ENCODE measurements around the gene LYAR. TPM values are rescaled to one million over a fixed set of nuclear protein-coding genes. Genes with fewer than 3 reads are reported as not detected.

Gene LYAR, protein sequence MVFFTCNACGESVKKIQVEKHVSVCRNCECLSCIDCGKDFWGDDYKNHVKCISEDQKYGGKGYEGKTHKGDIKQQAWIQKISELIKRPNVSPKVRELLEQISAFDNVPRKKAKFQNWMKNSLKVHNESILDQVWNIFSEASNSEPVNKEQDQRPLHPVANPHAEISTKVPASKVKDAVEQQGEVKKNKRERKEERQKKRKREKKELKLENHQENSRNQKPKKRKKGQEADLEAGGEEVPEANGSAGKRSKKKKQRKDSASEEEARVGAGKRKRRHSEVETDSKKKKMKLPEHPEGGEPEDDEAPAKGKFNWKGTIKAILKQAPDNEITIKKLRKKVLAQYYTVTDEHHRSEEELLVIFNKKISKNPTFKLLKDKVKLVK
- total RNA-seq: 11.3 TPM
- 10 to 100 TPM; 13.1 to 19.3 (median 15.4) TPM for polyA plus RNA-seq (ENCODE audit: insufficient read depth in 1 of 8, insufficient read length in 8 of 8, low replicate concordance in 1 of 8)
- long read RNA-seq, donor 1: 0 reads
- long read RNA-seq, donor 2: 0 reads
- long read RNA-seq, donor 3, partial matches to known transcripts: 0 of 2 reads
- long read RNA-seq, donor 3, other reads (novel, unspliced or antisense): 0 of 2 reads
- long read RNA-seq, donor 4: 0 reads
- long read RNA-seq, donor 5, transcript LYAR-201 (10 exons, 1,569 nt): major isoform, 7 of 8 reads
- long read RNA-seq, donor 5, partial matches to known transcripts: 0 of 8 reads
- long read RNA-seq, donor 5, other reads (novel, unspliced or antisense): 0 of 8 reads
- long read RNA-seq, donor 6, partial matches to known transcripts: 0 of 3 reads
- long read RNA-seq, donor 6, other reads (novel, unspliced or antisense): 0 of 3 reads
- long read RNA-seq, donor 7, partial matches to known transcripts: 0 of 4 reads
- long read RNA-seq, donor 7, other reads (novel, unspliced or antisense): 0 of 4 reads
- long read RNA-seq, donor 8, partial matches to known transcripts: 0 of 1 reads
- long read RNA-seq, donor 8, other reads (novel, unspliced or antisense): 0 of 1 reads
- long read RNA-seq, donor 9, partial matches to known transcripts: 0 of 3 reads
- long read RNA-seq, donor 9, other reads (novel, unspliced or antisense): 0 of 3 reads
- long read RNA-seq, donor 10, partial matches to known transcripts: 0 of 4 reads
- long read RNA-seq, donor 10, other reads (novel, unspliced or antisense): 0 of 4 reads
- long read RNA-seq, donor 11, partial matches to known transcripts: 0 of 1 reads
- long read RNA-seq, donor 11, other reads (novel, unspliced or antisense): 0 of 1 reads

DNA sequence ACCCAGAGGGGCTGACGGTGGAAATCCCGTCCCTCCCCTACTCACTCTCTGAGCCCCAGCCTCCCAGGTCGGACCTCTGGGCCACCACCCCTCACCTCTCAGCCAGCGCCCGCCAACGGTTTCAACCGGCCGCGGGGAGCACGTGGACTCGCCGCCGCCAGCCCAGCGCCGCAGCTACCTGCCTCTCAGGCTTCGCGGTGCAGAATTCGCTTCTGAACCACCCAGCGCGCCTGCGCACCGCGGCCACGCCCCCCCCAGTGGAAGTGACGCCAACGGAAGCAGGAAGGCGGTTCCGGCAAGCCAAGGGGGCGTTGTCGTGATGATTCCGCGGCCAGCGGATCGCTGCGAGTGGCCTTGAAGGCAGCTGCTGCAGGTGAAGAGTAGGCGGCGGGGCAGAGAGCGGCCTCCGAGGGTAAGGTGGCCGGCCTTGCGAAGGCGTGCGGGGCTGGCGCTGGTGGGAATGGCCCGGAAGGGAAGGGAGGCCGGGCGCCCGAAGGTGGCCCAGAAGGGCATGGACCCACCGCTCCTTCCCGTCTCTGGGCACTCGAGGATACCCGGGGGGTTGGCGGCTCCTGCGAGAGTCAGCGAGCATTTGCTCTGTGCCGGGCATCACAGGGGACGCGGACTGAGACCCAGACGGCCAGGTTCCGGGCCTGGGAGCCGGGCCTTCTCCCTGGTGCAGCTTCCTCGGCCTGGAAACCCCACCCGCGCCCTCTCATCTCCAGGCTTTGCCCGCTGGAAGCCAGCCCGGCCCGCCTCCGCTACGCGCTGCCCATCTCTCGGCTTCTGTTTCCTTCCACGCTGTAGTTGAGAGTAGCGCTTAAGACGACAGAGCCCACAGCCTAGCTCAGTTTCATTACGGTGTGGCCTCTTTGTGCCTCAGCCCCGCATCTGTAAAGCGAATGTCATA is at the start of gene LYAR, which contains the start of gene ZBTB49:
Gene LYAR (minus strand): TSS at position 214 of the 910 bp plus-strand sequence. CDS start 6,412 bp downstream, outside the sequence.
Gene ZBTB49 (plus strand): TSS at position 311 of the 910 bp plus-strand sequence. CDS start 9,695 bp downstream, outside the sequence.
- H3K4me1 ChIP-seq (ENCODE audit: control insufficient read depth, insufficient read depth, low read length): peaks cover 19% of the 10 kb centered on the region
- H3K9me3 ChIP-seq (replicated peaks; ENCODE audit: control insufficient read depth, low read depth, low read length): no peaks in the 10 kb centered on the region
- under 1% methylated on average over 74 of the region's 77 CpGs for WGBS (ENCODE audit: insufficient coverage)
- peaks cover 15% of the 10 kb centered on the region for H3K36me3 ChIP-seq (ENCODE audit: control insufficient read depth, insufficient read depth, low read length)
- DNase-seq: peak; percentile 96
- peak within 1 kb of the TSS; percentile 87 for H3K27ac ChIP-seq (ENCODE audit: low read length)
- H3K27me3 ChIP-seq (ENCODE audit: control insufficient read depth, insufficient read depth, low read length): peaks cover 3% of the 10 kb centered on the region
- peak within 1 kb of the TSS; percentile 97 for H3K4me3 ChIP-seq (ENCODE audit: low read length)

DNA sequence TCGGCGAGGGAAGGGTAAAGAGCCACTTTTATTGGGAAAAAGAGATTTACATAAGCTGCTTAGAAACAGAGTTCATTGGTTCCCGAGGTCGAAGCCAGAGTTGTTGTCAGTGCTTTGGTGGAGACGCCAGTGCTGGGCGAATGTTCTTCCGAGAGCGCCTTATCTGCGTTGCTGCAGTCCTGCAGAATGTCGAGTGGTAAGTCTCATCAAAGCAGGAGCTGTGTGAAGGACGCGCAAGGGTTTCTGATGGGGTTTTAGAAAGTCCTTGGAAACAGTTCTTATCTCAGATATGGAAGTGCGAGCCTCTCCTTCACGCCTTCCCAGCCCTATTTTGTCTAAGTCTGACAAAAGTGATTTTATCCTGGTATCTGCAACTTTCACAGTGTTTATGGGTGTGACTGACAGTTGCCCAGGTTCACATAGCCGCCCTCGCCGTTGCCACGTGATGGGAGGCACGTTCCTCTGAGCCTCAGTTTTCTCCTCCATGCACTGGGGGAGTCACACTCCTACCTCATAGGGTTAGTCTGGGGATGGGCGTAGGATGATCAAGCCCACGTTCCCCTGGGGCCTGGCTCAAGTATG is 49.6 kb upstream of the LYAR start:
- no peak overlapping the region for H3K27ac ChIP-seq (ENCODE audit: low read length)
- no peak for DNase-seq
- 35% methylated on average over 13 of the region's 21 CpGs for WGBS (ENCODE audit: insufficient coverage)
- H3K4me1 ChIP-seq (ENCODE audit: control insufficient read depth, insufficient read depth, low read length): no peaks in the 10 kb centered on the region
- H3K9me3 ChIP-seq (replicated peaks; ENCODE audit: control insufficient read depth, low read depth, low read length): no peaks in the 10 kb centered on the region
- H3K27me3 ChIP-seq (ENCODE audit: control insufficient read depth, insufficient read depth, low read length): peaks cover 5% of the 10 kb centered on the region
- H3K4me3 ChIP-seq (ENCODE audit: low read length): no peak overlapping the region
- H3K36me3 ChIP-seq (ENCODE audit: control insufficient read depth, insufficient read depth, low read length): no peaks in the 10 kb centered on the region

DNA sequence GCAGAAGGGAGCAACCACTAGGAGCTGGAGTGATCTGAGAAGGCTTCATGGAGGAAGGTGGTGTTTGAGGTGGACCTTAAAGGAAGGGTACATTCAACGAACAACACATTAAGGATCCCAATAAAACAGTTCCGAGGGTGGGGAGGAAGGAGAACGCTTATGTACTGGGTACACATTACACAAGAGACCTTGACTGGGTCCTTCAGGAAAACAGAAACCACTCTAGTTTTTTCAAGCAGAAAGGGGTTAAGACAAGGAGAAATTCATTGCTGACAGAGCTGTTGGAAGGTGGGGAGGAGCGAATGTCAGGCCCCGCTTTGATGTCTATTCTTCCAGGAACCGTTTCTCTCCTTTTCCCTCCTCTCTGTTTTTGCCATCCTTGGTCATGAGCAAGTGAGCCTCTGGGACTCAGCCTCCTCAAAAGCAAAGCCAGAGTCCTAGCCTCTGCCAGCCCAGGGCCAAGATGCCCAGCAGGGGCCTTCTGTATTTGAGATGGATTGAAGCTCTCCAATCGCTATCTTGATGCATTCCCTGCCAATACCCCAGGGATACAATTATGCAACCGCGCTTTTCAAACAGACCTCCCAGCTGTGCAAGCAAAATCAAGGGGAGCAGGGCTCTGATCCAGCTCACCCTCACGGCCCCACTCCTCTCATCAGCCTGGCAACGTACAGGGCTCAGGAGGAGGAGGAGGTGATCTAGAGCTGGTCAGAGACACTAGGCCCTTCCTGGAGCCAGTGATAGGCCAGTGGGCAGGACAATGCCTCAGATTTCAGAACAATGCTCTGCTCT is 48.5 kb upstream of the LYAR start:
- Histone ChIP-seq H3K4me3 (ENCODE audit: low read length) (no peak overlapping the region), H3K4me1 (ENCODE audit: control insufficient read depth, insufficient read depth, low read length) (no peaks in the 10 kb centered on the region), H3K27ac (ENCODE audit: low read length) (no peak overlapping the region), H3K36me3 (ENCODE audit: control insufficient read depth, insufficient read depth, low read length) (no peaks in the 10 kb centered on the region), H3K27me3 (ENCODE audit: control insufficient read depth, insufficient read depth, low read length) (peaks cover 2% of the 10 kb centered on the region), H3K9me3 (replicated peaks; ENCODE audit: control insufficient read depth, low read depth, low read length) (no peaks in the 10 kb centered on the region)
- no peak for DNase-seq
- no CpG with 5 or more reads among the region's 11 CpGs for WGBS (ENCODE audit: insufficient coverage)

DNA sequence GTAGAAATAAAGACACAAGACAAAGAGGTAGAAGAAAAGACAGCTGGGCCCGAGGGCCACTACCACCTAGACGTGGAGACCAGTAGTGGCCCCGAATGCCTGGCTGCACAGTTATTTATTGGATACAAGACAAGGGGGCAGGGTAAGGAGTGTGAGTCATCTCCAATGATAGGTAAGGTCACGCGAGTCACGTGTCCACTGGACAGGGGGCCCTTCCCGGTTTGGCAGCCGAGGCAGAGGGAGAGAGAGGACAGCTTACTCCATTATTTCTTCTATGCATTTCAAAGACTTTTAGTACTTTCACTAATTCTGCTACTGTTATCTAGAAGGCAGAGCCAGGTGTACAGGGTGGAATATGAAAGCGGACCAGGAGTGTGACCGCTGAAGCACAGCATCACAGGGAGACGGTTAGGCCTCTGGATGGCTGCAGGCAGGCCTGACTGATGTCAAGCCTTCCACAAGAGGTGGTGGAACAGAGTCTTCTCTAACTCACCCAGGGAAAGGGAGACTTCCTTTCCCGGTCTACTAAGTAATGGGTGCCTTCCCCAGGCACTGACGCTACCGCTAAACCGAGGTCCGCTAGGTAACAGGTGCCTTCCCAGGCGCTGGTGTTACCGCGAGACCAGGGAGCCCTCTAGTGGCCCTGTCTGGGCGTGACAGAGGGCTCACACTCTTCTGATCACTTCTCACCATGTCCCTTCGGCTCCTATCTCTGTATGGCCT is 45.0 kb upstream of the LYAR start:
- peaks cover 2% of the 10 kb centered on the region for H3K27me3 ChIP-seq (ENCODE audit: control insufficient read depth, insufficient read depth, low read length)
- peak; percentile 19 for DNase-seq
- WGBS (ENCODE audit: insufficient coverage): 38% methylated on average over 12 of the region's 21 CpGs
- H3K27ac ChIP-seq (ENCODE audit: low read length): no peak overlapping the region
- peaks cover 2% of the 10 kb centered on the region for H3K9me3 ChIP-seq (replicated peaks; ENCODE audit: control insufficient read depth, low read depth, low read length)
- H3K36me3 ChIP-seq (ENCODE audit: control insufficient read depth, insufficient read depth, low read length): no peaks in the 10 kb centered on the region
- H3K4me1 ChIP-seq (ENCODE audit: control insufficient read depth, insufficient read depth, low read length): no peaks in the 10 kb centered on the region
- no peak overlapping the region for H3K4me3 ChIP-seq (ENCODE audit: low read length)

DNA sequence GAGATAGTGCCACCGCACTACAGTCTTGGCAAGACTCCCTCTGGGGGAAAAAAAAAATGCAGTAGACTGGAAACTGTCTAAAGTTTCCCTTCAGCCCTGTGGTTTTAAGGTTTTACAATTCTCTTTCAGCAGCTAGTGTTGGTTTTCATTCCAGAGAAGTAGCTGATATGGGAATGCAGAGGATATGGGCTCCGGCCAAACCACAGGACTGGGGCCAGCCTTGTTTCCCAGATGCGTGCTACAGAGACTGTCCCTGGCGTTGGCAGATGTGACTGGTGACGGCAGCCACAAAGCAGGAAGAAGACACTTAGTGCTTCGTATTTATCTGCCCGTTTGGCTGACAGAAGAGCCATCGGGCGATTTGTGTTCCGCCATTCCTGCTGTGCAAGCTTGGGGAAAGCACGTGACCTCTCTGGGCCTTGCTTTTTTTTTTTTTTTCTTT is 43.3 kb upstream of the LYAR start:
- Histone ChIP-seq H3K4me3 (ENCODE audit: low read length) (no peak overlapping the region), H3K27ac (ENCODE audit: low read length) (no peak overlapping the region), H3K36me3 (ENCODE audit: control insufficient read depth, insufficient read depth, low read length) (no peaks in the 10 kb centered on the region), H3K9me3 (replicated peaks; ENCODE audit: control insufficient read depth, low read depth, low read length) (peaks cover 2% of the 10 kb centered on the region), H3K4me1 (ENCODE audit: control insufficient read depth, insufficient read depth, low read length) (no peaks in the 10 kb centered on the region), H3K27me3 (ENCODE audit: control insufficient read depth, insufficient read depth, low read length) (peaks cover 2% of the 10 kb centered on the region)
- peak; percentile 15 for DNase-seq
- 59% methylated on average over 9 of the region's 11 CpGs for WGBS (ENCODE audit: insufficient coverage)

DNA sequence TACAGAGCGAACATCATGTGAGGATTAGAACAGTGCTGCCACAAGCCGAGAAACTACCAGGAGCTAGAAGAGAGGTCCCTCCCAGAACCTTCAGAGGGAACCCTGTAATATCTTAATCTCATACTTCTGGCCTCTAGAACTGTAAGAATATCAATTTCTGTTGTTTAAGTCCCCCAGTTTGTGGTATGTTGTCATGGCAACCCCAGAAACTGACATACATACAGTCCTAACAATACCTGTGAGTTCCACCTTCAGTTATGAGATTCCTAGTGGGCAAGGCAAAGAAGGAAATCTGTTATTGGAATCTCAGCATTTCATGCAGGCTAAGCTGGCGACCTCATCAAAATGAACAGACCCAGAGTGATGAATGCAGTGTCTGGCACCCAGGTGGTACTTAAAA is 42.6 kb upstream of the LYAR start:
- peaks cover 2% of the 10 kb centered on the region for H3K27me3 ChIP-seq (ENCODE audit: control insufficient read depth, insufficient read depth, low read length)
- H3K4me1 ChIP-seq (ENCODE audit: control insufficient read depth, insufficient read depth, low read length): no peaks in the 10 kb centered on the region
- H3K27ac ChIP-seq (ENCODE audit: low read length): no peak overlapping the region
- no peaks in the 10 kb centered on the region for H3K36me3 ChIP-seq (ENCODE audit: control insufficient read depth, insufficient read depth, low read length)
- WGBS (ENCODE audit: insufficient coverage): no CpG with 5 or more reads among the region's 3 CpGs
- DNase-seq: no peak
- H3K4me3 ChIP-seq (ENCODE audit: low read length): no peak overlapping the region
- peaks cover 2% of the 10 kb centered on the region for H3K9me3 ChIP-seq (replicated peaks; ENCODE audit: control insufficient read depth, low read depth, low read length)

DNA sequence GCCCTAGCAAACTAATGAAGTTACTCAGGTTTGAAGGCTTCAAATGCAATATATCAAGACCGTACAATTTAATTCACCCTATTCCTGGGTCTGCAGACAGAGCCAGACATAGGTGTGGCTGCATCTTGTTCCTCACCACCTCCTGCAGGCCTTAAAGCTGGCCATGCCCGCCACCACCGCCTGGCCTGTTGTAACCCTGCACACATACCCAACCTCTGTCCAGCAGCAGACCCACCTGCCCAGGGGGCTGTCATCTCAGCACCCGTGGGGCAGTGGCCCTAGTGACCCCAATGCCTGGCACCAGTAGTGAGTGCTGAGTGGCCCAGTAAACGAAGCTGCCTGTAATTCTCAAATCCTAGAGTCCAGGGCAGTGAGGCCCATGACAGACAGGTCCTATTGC is 40.8 kb upstream of the LYAR start:
- 72% methylated on average over 3 of the region's 5 CpGs for WGBS (ENCODE audit: insufficient coverage)
- H3K27ac ChIP-seq (ENCODE audit: low read length): no peak overlapping the region
- no peak overlapping the region for H3K4me3 ChIP-seq (ENCODE audit: low read length)
- H3K9me3 ChIP-seq (replicated peaks; ENCODE audit: control insufficient read depth, low read depth, low read length): peaks cover 2% of the 10 kb centered on the region
- H3K27me3 ChIP-seq (ENCODE audit: control insufficient read depth, insufficient read depth, low read length): no peaks in the 10 kb centered on the region
- no peak for DNase-seq
- H3K4me1 ChIP-seq (ENCODE audit: control insufficient read depth, insufficient read depth, low read length): no peaks in the 10 kb centered on the region
- H3K36me3 ChIP-seq (ENCODE audit: control insufficient read depth, insufficient read depth, low read length): no peaks in the 10 kb centered on the region

DNA sequence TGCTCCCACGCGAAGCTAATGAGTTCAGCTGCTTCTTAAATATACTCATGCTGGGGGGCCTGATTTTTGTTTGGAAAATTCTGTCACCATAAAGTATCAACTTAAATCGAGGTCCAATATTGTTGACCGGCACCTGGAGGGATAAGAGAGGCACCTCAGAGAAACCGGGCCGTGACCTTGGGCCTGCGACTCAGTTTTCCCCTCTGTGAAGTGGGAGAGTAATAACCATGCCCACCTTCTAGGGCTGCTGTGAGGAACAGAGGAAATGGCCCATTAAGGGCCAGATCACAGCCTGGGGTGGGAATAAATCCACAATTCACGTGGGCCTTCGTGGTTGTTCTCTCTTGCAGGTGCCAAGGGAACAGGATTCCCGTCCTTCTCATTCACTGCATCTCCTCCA is 39.5 kb upstream of the LYAR start:
- Histone ChIP-seq H3K4me3 (ENCODE audit: low read length) (no peak overlapping the region), H3K4me1 (ENCODE audit: control insufficient read depth, insufficient read depth, low read length) (no peaks in the 10 kb centered on the region), H3K9me3 (replicated peaks; ENCODE audit: control insufficient read depth, low read depth, low read length) (peaks cover 2% of the 10 kb centered on the region), H3K27me3 (ENCODE audit: control insufficient read depth, insufficient read depth, low read length) (no peaks in the 10 kb centered on the region), H3K36me3 (ENCODE audit: control insufficient read depth, insufficient read depth, low read length) (no peaks in the 10 kb centered on the region), H3K27ac (ENCODE audit: low read length) (no peak overlapping the region)
- WGBS (ENCODE audit: insufficient coverage): 96% methylated on average over 4 of the region's 10 CpGs
- no peak for DNase-seq

All from muscle of leg (tissue), 16 donors.